ENCODE results near the gene ADPRHL1.

The ADPRHL1 gene

DNA sequence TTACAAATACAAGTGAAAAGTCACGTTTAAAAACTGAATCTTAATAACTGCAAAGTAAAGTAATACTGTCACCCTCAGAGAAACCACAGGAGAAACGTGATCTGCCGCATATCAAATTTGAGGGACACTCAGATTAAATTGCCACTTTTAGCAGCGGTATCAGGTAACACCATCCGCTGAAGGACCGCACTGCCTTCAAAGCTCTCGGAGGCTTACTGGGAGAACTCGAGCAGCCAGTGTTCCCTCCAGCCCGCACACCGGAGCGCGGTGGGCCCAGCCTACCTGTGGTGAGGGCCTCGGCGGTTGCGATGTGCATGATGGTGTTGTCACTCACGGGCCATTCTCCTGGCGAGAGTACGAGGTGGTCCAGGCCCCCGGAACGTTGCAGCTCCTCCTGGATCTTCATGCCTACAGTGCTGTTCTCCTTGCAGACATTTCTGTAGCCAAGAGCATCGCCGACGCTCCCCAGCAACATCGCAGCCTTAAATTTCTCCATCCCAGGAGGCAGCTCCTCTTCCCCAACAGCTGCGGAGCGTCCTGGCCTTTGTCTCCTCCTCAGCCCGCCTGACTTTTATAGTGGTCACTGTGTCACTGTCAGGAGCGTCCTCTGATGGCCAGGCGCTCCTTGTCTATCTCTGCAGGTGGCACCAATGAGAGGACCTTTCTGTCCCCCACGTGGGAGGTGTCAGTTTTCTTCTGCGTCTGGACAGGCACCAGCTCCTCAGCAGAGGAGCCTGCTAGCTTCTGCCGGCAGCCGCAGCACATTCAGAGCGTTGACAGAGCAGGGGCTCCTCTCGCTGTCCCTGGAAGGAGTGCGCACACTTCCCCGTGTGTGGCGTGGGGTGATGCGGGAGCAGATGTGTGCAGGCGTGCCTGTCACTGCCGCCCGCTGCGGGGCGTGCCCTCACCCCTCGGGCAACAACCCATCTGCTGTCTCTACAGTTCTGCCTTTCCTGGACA, at the start of gene ADPRHL1:
Gene ADPRHL1 (minus strand): TSS at position 547 of the 960 bp plus-strand sequence. CDS start 51 bp downstream, at position 496.
- TF ChIP-seq CTCF (IDR thresholded peaks at IDR 0.05), result no peak

GRCh38 chr13:113502686-113503085, 49.4 kb upstream of the ADPRHL1 start:
- no peak for TF ChIP-seq CTCF (IDR thresholded peaks at IDR 0.05)

- no peak for TF ChIP-seq CTCF (IDR thresholded peaks at IDR 0.05)
These were observed 47.4 kb upstream of the ADPRHL1 start for GRCh38 chr13:113500530-113501265.

GRCh38 chr13:113499936-113500335, 46.6 kb upstream of the ADPRHL1 start:
- TF ChIP-seq CTCF (IDR thresholded peaks at IDR 0.05), result no peak

- TF ChIP-seq CTCF (IDR thresholded peaks at IDR 0.05), result no peak
These were observed 45.6 kb upstream of the ADPRHL1 start for GRCh38 chr13:113498905-113499304.

GRCh38 chr13:113497217-113497616, 43.9 kb upstream of the ADPRHL1 start:
- TF ChIP-seq CTCF (IDR thresholded peaks at IDR 0.05), result no peak

GRCh38 chr13:113495494-113496210, 42.4 kb upstream of the ADPRHL1 start:
- TF ChIP-seq CTCF (IDR thresholded peaks at IDR 0.05), result no peak
